Breast epithelium (tissue), 3 donors: ENCODE data around the gene SNCAIP.

ENCODE experiments used
- POLR2A ChIP-seq: fragments of 450-650 bp; IDR thresholded peaks from one replicate; pipeline ENCODE4 v1.6.1; 2016; ENCODE audit warnings: antibody characterized with exemption, mild to moderate bottlenecking, moderate library complexity
- TF ChIP-seq, protein P1 (sequence below), 3 donors: fragments of 450-650 bp; IDR thresholded peaks; one replicate each; pipeline ENCODE4 v1.5.1; 2016 to 2017; ENCODE audit warnings: antibody characterized with exemption in 3 of 3, mild to moderate bottlenecking in 3 of 3, moderate library complexity in 3 of 3

- TF ChIP-seq, protein P1, sequence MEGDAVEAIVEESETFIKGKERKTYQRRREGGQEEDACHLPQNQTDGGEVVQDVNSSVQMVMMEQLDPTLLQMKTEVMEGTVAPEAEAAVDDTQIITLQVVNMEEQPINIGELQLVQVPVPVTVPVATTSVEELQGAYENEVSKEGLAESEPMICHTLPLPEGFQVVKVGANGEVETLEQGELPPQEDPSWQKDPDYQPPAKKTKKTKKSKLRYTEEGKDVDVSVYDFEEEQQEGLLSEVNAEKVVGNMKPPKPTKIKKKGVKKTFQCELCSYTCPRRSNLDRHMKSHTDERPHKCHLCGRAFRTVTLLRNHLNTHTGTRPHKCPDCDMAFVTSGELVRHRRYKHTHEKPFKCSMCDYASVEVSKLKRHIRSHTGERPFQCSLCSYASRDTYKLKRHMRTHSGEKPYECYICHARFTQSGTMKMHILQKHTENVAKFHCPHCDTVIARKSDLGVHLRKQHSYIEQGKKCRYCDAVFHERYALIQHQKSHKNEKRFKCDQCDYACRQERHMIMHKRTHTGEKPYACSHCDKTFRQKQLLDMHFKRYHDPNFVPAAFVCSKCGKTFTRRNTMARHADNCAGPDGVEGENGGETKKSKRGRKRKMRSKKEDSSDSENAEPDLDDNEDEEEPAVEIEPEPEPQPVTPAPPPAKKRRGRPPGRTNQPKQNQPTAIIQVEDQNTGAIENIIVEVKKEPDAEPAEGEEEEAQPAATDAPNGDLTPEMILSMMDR (IDR thresholded peaks at IDR 0.05): no peak
- TF ChIP-seq POLR2A: no peak
Observed at GRCh38 chr5:122420537-122421236, 108.7 kb downstream of the SNCAIP start.
